SK-N-SH treated with all-trans-retinoic acid at 6 μM for 48 hours (cell line): Measurements from ENCODE around the gene POU6F2.

ENCODE experiments used
- ATAC-seq: fragments of 200-7000 bp; cut with Tn5 transposase; 3 replicates; pipeline ENCODE4 v1.9.1; 2020; ENCODE audit warnings: mild to moderate bottlenecking, moderate library complexity
- ARNTL ChIP-seq: fragments of 450-650 bp; formaldehyde crosslinking; IDR thresholded peaks from 2 replicates; pipeline ENCODE4 v1.5.0; 2020; ENCODE audit warnings: low read depth, mild to moderate bottlenecking, moderate library complexity, borderline replicate concordance
- BACH2 ChIP-seq: fragments of 250-450 bp; sonication (Bioruptor Pico); IDR thresholded peaks from 2 replicates; pipeline ENCODE4 v1.9.0; 2021; ENCODE audit warnings: mild to moderate bottlenecking, borderline replicate concordance
- CREB5 ChIP-seq: fragments of 250-450 bp; sonication (Bioruptor Pico); IDR thresholded peaks from 2 replicates; pipeline ENCODE4 v1.5.1; 2020; ENCODE audit warnings: low read depth, mild to moderate bottlenecking, moderate library complexity
- CSDC2 ChIP-seq: fragments of 250-450 bp; sonication (Bioruptor Pico); IDR thresholded peaks from 2 replicates; pipeline ENCODE4 v1.5.0; 2020; ENCODE audit warnings: mild to moderate bottlenecking, moderate library complexity
- CSRNP3 ChIP-seq: fragments of 250-450 bp; sonication (Bioruptor Pico); IDR thresholded peaks from 2 replicates; pipeline ENCODE4 v1.5.1; 2021; ENCODE audit warnings: mild to moderate bottlenecking, moderate library complexity
- ESRRG ChIP-seq: fragments of 250-450 bp; sonication (Bioruptor Pico); IDR thresholded peaks from 2 replicates; pipeline ENCODE4 v1.6.1; 2021; ENCODE audit warnings: mild to moderate bottlenecking
- ISL1 ChIP-seq: fragments of 250-450 bp; sonication (Bioruptor Pico); IDR thresholded peaks from 2 replicates; pipeline ENCODE4 v2.1.2; 2022; ENCODE audit warnings: mild to moderate bottlenecking, moderate library complexity
- OSR1 ChIP-seq: fragments of 250-450 bp; sonication (Bioruptor Pico); IDR thresholded peaks from 2 replicates; pipeline ENCODE4 v1.8.0; 2022; ENCODE audit warnings: moderate library complexity, mild to moderate bottlenecking, inconsistent platforms
- PATZ1 ChIP-seq: fragments of 250-450 bp; sonication (Bioruptor Pico); IDR thresholded peaks from 2 replicates; pipeline ENCODE4 v1.8.0; 2020; ENCODE audit warnings: mild to moderate bottlenecking, moderate library complexity, borderline replicate concordance
- POU6F1 ChIP-seq: fragments of 250-450 bp; sonication (Bioruptor Pico); IDR thresholded peaks from 2 replicates; pipeline ENCODE4 v1.8.0; 2021; ENCODE audit warnings: low read depth, mild to moderate bottlenecking, moderate library complexity, borderline replicate concordance
- PPARA ChIP-seq: fragments of 250-450 bp; sonication (Bioruptor Pico); IDR thresholded peaks from 2 replicates; pipeline ENCODE4 v1.5.0; 2020; ENCODE audit warnings: mild to moderate bottlenecking, borderline replicate concordance
- RARB ChIP-seq: fragments of 250-450 bp; sonication (Bioruptor Pico); IDR thresholded peaks from 2 replicates; pipeline ENCODE4 v1.8.0; 2021; ENCODE audit warnings: mild to moderate bottlenecking, moderate library complexity
- SNAI2 ChIP-seq: fragments of 250-450 bp; sonication (Bioruptor Pico); IDR thresholded peaks from 2 replicates; pipeline ENCODE4 v1.5.0; 2020; ENCODE audit warnings: mild to moderate bottlenecking, moderate library complexity
- TCF4 ChIP-seq: fragments of 250-450 bp; sonication (Bioruptor Pico); IDR thresholded peaks from 2 replicates; pipeline ENCODE4 v1.8.0; 2021; ENCODE audit warnings: mild to moderate bottlenecking, moderate library complexity, borderline replicate concordance
- TOX ChIP-seq: fragments of 250-450 bp; sonication (Bioruptor Pico); IDR thresholded peaks from 2 replicates; pipeline ENCODE4 v1.8.0; 2021; ENCODE audit warnings: mild to moderate bottlenecking, moderate library complexity, borderline replicate concordance
- TSHZ2 ChIP-seq: fragments of 250-450 bp; sonication (Bioruptor Pico); IDR thresholded peaks from 2 replicates; pipeline ENCODE4 v1.5.0; 2020; ENCODE audit warnings: mild to moderate bottlenecking, moderate library complexity
- ZC3H10 ChIP-seq: fragments of 250-450 bp; sonication (Bioruptor Pico); IDR thresholded peaks from 2 replicates; pipeline ENCODE4 v1.5.1; 2021; ENCODE audit warnings: mild to moderate bottlenecking, moderate library complexity
- ZFP3 ChIP-seq: fragments of 250-450 bp; sonication (Bioruptor Pico); IDR thresholded peaks from 2 replicates; pipeline ENCODE4 v1.5.0; 2020; ENCODE audit warnings: mild to moderate bottlenecking, moderate library complexity
- ZFP30 ChIP-seq: fragments of 450-650 bp; formaldehyde crosslinking; IDR thresholded peaks from 2 replicates; pipeline ENCODE4 v1.5.0; 2022; ENCODE audit warnings: mild to moderate bottlenecking, moderate library complexity
- ZNF565 ChIP-seq: fragments of 450-650 bp; formaldehyde crosslinking; conservative IDR thresholded peaks from 2 replicates; pipeline ENCODE4 v1.5.0; 2020; ENCODE audit warnings: low read depth, mild to moderate bottlenecking, moderate library complexity
- ZNF8 ChIP-seq: fragments of 450-650 bp; formaldehyde crosslinking; IDR thresholded peaks from 2 replicates; pipeline ENCODE4 v1.5.0; 2020; ENCODE audit warnings: mild to moderate bottlenecking, moderate library complexity

POU6F2 gene

DNA sequence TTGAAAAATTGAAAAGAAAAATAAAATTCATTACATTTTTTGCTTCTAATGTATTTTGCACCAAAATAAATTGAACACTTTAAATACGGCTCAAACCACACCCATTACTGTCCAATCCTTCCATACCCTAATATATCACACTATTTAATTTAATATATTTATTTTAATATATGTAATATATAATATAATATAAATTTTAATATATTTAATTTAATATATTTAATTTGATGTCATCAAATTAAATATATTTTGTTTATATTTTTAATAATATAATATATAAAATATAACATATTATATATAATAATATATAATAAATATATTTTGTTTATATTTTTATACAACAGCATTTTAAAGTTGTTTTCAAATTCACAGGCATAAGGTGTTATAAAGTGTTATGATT, 15.7 kb upstream of the POU6F2 start:
- no peak for TF ChIP-seq TCF4 (CRISPR knock-in tag)
- TF ChIP-seq TOX (CRISPR knock-in tag) = no peak
- no peak for TF ChIP-seq RARB
- TF ChIP-seq POU6F1 (CRISPR knock-in tag) = no peak
- no peak for TF ChIP-seq ESRRG (CRISPR knock-in tag)
- no peak for TF ChIP-seq ZC3H10 (CRISPR knock-in tag)
- no peak for TF ChIP-seq CSRNP3 (CRISPR knock-in tag)
- no peak for TF ChIP-seq TSHZ2 (CRISPR knock-in tag)
- TF ChIP-seq SNAI2 (CRISPR knock-in tag) = no peak
- no peak for TF ChIP-seq ISL1
- TF ChIP-seq ZFP30 (CRISPR knock-in tag) = no peak
- TF ChIP-seq ZFP3 (CRISPR knock-in tag) = no peak
- no peak for TF ChIP-seq CREB5 (CRISPR knock-in tag)
- ATAC-seq = no peak

DNA sequence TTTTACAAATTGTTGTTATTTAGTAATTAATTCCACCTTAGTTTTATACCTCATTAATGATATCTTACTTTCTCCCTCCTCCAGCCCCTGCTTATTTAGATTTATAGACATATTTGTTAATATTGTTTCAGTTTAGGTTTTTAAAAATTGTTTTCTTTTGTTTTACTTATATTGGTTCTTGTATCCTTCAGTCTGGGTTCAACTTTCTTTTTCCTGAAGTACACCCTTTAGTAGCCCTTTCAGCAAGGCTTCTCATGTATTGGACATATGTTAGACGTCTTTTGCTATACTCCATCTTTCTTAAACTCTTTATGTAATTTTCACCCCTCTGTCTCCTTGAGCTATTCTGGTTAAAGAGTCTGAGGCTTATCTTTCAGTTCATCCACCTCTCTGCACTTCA, 12.8 kb upstream of the POU6F2 start:
- TF ChIP-seq BACH2 (CRISPR knock-in tag) = no peak
- no peak for TF ChIP-seq ZNF8 (CRISPR knock-in tag)
- TF ChIP-seq ZFP3 (CRISPR knock-in tag) = no peak
- TF ChIP-seq ARNTL = no peak
- no peak for TF ChIP-seq ZFP30 (CRISPR knock-in tag)
- TF ChIP-seq TOX (CRISPR knock-in tag) = no peak
- no peak for TF ChIP-seq CSDC2 (CRISPR knock-in tag)
- no peak for TF ChIP-seq SNAI2 (CRISPR knock-in tag)
- TF ChIP-seq ZNF565 (CRISPR knock-in tag) = no peak
- TF ChIP-seq POU6F1 (CRISPR knock-in tag) = no peak
- TF ChIP-seq TSHZ2 (CRISPR knock-in tag) = no peak
- TF ChIP-seq PPARA = no peak
- TF ChIP-seq OSR1 (CRISPR knock-in tag) = no peak
- TF ChIP-seq PATZ1 (CRISPR knock-in tag) = no peak
- TF ChIP-seq CREB5 (CRISPR knock-in tag) = no peak
- ATAC-seq = no peak
